ENCODE measurements around the gene USP43. TPM values are rescaled to one million over a fixed set of nuclear protein-coding genes. Genes with fewer than 3 reads are reported as not detected.

Gene USP43
- total RNA-seq, 2 donors from 2014 or later: 0.24 TPM; not detected in 1

DNA sequence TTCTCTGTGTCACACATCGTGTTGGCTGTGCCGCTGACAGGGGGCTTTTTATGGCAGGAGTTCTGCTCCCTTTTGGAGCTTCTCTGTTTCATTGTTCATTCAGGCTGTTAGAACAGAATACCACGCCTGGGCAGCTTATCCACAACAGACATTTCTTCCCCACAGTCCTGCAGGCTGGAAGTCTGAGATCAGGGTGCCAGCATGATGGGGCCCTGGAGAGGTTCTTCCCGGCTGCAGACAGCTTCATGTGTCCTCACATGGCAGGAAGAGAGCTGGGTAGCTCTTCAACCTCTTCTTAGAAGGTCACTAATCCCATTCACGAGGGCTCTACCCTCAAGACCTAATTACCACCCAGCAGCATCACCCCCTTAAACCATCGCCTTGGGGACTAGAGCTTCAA lies 81.0 kb downstream of the USP43 start:
- H3K27me3 ChIP-seq: no peaks in the 10 kb centered on the region
- TF ChIP-seq, protein P1, sequence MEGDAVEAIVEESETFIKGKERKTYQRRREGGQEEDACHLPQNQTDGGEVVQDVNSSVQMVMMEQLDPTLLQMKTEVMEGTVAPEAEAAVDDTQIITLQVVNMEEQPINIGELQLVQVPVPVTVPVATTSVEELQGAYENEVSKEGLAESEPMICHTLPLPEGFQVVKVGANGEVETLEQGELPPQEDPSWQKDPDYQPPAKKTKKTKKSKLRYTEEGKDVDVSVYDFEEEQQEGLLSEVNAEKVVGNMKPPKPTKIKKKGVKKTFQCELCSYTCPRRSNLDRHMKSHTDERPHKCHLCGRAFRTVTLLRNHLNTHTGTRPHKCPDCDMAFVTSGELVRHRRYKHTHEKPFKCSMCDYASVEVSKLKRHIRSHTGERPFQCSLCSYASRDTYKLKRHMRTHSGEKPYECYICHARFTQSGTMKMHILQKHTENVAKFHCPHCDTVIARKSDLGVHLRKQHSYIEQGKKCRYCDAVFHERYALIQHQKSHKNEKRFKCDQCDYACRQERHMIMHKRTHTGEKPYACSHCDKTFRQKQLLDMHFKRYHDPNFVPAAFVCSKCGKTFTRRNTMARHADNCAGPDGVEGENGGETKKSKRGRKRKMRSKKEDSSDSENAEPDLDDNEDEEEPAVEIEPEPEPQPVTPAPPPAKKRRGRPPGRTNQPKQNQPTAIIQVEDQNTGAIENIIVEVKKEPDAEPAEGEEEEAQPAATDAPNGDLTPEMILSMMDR (IDR thresholded peaks at IDR 0.05): no peak
- no peaks in the 10 kb centered on the region for H3K9me3 ChIP-seq

DNA sequence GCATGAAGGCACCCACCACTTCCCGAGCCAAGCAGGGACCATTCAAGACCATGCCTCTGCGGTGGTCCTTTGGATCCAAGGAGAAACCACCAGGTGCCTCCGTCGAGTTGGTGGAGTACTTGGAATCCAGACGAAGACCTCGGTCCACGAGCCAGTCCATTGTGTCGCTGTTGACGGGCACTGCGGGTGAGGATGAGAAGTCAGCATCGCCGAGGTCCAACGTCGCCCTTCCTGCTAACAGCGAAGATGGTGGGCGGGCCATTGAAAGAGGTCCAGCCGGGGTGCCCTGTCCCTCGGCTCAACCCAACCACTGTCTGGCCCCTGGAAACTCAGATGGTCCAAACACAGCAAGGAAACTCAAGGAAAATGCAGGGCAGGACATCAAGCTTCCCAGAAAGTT lies 82.7 kb downstream of the USP43 start:
- Histone ChIP-seq H3K9me3 (no peaks in the 10 kb centered on the region), H3K4me1 (no peaks in the 10 kb centered on the region), H3K4me3 (no peak overlapping the region), H3K27ac (no peak overlapping the region), H3K36me3 (no peaks in the 10 kb centered on the region), H3K27me3 (no peaks in the 10 kb centered on the region)
- TF ChIP-seq, protein P1 (IDR thresholded peaks at IDR 0.05): no peak
- no peak for DNase-seq (ENCODE audit: low spot score)

More for the DNA sequence above, 81.0 kb downstream of the USP43 start:
- H3K4me3 ChIP-seq: no peak overlapping the region
- no peaks in the 10 kb centered on the region for H3K36me3 ChIP-seq
- H3K4me1 ChIP-seq: no peaks in the 10 kb centered on the region
- DNase-seq (ENCODE audit: low spot score): no peak
- no peak overlapping the region for H3K27ac ChIP-seq

DNA sequence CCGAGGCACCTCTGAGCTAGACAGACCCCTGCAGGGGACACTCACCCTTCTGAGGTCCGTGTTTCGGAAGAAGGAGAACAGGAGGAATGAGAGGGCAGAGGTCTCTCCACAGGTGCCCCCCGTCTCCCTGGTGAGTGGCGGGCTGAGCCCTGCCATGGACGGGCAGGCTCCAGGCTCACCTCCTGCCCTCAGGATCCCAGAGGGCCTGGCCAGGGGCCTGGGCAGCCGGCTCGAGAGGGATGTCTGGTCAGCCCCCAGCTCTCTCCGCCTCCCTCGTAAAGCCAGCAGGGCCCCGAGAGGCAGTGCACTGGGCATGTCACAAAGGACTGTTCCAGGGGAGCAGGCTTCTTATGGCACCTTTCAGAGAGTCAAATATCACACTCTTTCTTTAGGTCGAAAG lies 83.2 kb downstream of the USP43 start:
- no peak for DNase-seq (ENCODE audit: low spot score)
- TF ChIP-seq, protein P1 (IDR thresholded peaks at IDR 0.05): no peak
- H3K36me3 ChIP-seq: no peaks in the 10 kb centered on the region
- no peak overlapping the region for H3K4me3 ChIP-seq
- no peaks in the 10 kb centered on the region for H3K4me1 ChIP-seq
- no peak overlapping the region for H3K27ac ChIP-seq
- no peaks in the 10 kb centered on the region for H3K9me3 ChIP-seq
- H3K27me3 ChIP-seq: no peaks in the 10 kb centered on the region

DNA sequence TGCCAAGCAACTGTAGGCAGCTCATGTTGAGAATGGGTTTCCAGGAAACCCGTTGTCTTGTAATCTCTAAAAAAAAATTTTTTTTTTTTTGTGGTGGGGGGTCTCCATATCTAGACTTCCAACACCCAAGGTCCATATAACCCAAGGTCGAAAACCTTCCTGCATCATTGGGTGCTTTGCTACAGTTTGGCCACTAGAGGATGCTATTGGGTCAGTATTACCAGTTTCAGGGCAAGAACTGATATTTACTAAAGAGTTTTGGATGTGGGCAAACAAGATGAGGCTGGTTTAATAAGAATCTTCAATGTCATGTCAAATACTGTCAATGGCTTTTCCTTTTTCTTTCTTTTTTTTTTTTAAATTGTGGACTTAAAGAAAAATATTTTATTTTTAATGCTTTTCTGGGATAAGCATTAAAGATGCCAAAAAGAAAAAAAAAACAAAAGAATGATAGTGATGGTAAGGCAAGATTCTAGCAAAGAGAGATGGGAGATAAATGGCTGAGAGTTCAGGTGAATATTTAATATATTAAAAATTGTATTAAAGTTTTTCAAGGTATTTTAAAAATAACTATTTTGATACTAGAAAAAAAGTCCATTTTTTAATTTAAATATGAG lies 83.8 kb downstream of the USP43 start:
- Histone ChIP-seq H3K4me3 (no peak overlapping the region), H3K4me1 (no peaks in the 10 kb centered on the region), H3K27ac (no peak overlapping the region), H3K9me3 (no peaks in the 10 kb centered on the region), H3K27me3 (no peaks in the 10 kb centered on the region), H3K36me3 (no peaks in the 10 kb centered on the region)
- TF ChIP-seq, protein P1 (IDR thresholded peaks at IDR 0.05): peak; percentile 96 to 98
- DNase-seq (ENCODE audit: low spot score): no peak

DNA sequence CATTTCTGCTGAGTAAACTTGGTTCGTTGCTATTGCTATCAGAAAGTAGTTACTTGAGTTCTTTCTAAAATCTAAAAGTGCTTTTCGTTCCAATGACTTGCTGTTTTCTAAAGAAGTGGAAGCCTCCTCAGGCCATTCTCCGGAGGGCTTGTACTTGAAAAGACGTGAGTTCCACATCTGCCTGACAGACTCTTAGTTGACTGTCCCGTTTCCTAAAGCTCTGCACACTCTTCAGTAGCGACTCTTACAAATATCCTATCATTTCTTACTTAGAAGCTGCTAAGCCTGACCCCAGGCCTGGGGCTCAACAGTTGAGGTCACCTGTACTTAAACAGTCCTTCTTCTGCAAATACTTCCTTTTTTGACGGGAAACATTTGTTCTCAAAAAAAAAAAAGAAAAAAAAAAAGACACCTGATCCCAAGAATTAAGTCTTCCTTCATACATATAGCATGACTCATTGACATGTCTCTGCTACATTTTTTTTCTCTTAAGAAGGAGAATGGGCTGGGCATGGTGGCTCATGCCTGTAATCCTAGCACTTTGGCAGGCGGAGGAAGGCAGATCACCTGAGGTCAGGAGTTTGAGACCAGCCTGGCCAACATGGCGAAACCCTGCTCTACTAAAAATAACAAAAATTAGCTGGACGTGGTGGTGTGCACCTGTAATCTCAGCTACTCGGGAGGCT lies 84.6 kb downstream of the USP43 start:
- H3K36me3 ChIP-seq: no peaks in the 10 kb centered on the region
- H3K4me3 ChIP-seq: no peak overlapping the region
- TF ChIP-seq, protein P1 (IDR thresholded peaks at IDR 0.05): no peak
- H3K27me3 ChIP-seq: no peaks in the 10 kb centered on the region
- no peaks in the 10 kb centered on the region for H3K4me1 ChIP-seq
- H3K27ac ChIP-seq: no peak overlapping the region
- DNase-seq (ENCODE audit: low spot score): no peak
- H3K9me3 ChIP-seq: no peaks in the 10 kb centered on the region
